Activated T-cell treated with anti-CD3 and anti-CD28 coated beads for 4 hours (primary cell): Measurements from ENCODE around the gene KRT81.
"Not testable (repeated sequence)": the region's sequence is repeated elsewhere in the genome, so short reads cannot be mapped to it uniquely, and the experiment has no call there.

Experiments
- DNase-seq: peaks from one replicate; pipeline ENCODE4 v3.0.0-alpha.2; 2020

KRT81 gene

DNA sequence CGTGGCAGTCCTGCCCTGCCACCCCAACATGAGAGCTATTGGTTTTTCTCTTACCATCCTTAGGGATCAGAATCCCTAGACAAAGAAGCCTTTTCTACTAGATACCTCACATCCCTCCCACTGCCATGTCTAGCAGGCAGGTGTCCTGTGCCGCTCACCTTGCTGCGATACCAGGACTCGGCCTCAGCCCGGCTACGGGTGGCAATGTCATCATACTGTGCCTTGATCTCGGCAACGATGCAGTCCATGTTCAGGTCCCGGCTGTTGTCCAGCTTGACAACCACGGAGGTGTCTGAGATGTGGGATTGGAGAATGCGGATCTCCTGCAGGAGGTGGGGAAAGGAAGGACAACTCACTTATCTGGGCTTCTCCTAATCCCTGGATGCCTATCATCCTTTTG is 25.4 kb upstream of the KRT81 start:
- no peak for DNase-seq

- DNase-seq: no peak
These were observed 25.0 kb upstream of the KRT81 start for GRCh38 chr12:52316290-52316689.

DNA sequence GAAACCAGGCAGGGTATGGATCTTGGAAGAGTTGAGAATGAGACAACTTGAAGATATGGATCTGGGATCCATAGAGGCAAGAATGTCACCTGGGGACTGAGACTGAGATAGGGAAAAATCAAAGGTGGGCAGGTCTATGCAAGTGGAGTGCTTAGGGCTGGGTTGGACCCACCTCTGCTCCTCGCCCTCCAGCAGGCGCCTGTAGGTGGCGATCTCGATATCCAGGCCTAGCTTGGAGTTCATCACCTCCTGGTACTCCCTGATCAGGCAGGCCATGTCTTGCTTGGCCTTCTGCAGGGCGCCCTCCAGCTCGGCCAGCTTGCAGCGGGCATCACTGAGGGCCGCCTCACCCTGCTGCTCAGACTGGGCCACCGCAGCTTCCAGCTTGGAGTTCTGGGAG is 24.4 kb upstream of the KRT81 start:
- not testable (repeated sequence) for DNase-seq

GRCh38 chr12:52314511-52314910 is 23.2 kb upstream of the KRT81 start:
- no peak for DNase-seq

DNA sequence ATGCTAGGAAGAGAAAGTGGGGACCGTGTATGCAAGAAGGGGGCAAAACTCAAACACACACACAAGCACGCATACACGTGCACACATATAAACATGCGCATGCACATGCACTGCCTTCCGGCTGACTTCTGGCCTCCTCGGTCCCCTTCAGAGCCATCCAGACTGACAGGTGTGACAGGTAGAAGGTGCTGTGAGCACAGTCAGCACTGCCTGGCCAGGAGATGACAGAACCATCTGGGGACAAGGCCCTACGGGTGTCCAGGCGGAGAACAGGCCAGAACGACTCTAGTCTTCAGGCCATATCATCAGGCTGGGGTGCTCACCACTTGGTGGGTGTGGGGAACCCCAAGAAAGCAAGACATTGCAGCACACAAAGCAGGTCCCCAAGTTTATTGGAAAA is 22.6 kb upstream of the KRT81 start:
- no peak for DNase-seq

DNA sequence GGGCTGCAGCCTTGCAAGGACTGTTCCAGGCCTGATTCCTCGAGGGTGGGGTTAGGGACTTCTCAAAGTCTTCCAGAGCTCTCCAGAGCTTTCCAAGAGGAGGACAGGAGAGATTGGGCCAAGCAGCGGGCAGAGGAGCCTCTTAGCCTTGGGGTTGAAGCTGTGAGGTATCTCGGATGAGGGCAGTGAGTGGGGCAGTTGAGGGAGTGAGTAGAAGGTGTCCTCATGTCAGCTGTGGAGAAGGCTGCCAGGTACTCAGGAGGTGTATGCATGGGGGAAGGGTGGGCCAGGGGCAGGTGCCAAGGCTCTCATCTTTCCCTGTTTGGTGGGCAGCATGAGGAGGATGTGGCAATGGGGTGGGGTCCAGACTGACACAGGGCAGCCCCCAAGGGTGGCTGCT is 22.1 kb upstream of the KRT81 start:
- no peak for DNase-seq

DNA sequence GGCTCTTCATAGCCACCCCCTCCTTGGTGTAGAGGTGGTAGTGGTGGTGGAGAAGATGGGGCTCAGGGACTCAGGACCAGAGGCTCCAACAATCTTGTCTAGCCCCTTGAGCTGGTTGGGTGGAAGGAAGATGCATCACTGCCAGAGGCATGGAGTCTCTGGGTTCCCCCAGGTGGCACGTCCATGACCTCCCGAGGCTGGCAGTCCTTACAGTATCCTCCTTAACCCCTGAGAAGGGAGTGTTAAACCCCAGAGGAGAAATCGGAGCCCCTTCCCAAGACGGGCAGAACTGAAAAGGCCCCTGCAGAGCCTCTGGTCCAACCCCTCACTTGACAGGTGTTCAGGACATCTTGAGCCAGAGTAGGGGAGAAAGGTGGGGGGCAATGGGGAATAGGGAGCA is 20.8 kb upstream of the KRT81 start:
- no peak for DNase-seq

GRCh38 chr12:52311285-52311648 is 19.9 kb upstream of the KRT81 start:
- no peak for DNase-seq

GRCh38 chr12:52310622-52311284 is 19.4 kb upstream of the KRT81 start:
- no peak for DNase-seq

DNA sequence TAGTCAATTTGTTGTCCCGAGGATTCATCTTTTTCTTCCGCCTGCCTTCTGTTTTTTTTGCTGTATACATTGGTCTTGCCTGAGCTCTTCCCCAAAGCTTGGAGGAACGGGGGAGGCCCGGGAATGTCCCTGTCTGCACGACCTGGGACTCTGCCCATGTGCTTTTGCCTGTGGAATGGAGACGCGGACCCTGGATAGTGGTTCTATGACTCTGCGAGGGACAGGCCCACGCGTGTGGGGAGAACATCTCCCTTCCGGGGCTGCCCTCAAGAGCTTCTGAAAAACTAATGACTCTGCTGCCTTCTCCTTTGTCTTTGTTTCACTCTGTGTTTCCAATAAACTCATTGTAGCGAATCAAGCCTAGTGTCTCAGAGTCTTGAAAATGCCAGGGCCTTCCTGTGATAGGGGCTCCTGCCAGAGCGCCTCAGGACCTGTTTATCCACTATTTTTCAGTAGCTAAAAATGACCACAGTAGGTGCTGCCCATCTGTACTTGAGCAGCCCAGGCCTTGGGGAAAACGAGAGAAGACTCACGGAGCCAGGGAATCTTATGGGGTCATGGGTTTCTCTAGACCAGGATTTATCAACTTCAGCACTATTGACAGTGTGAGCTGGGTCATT is 17.6 kb upstream of the KRT81 start:
- no peak for DNase-seq

GRCh38 chr12:52307836-52308805 is 16.8 kb upstream of the KRT81 start:
- DNase-seq: no peak

DNA sequence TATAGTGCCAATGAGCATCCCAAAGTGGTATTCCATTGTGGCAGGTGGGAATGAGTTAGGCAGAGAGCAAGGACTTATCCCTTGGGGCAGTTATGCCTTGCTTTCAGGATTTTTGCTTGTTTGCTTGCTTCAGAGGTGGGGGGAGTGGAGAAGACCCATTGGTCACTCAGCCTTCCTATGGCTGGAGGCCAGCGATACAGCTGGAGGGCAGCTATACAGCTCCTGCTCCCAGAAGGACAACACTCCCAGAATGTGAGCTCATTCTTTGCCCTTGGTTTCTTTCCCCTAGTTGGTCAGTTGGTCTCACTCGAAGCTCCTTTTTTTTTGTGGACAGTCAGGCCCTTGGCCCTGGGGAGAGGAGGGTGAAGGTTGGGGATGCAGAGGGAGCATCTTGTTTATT is 15.4 kb upstream of the KRT81 start:
- DNase-seq: no peak

- DNase-seq: no peak
These were observed 14.8 kb upstream of the KRT81 start for GRCh38 chr12:52305921-52306705.

- DNase-seq: not testable (repeated sequence)
These were observed 13.6 kb upstream of the KRT81 start for GRCh38 chr12:52304941-52305411.

GRCh38 chr12:52302242-52302914 is 11.0 kb upstream of the KRT81 start:
- not testable (repeated sequence) for DNase-seq

DNA sequence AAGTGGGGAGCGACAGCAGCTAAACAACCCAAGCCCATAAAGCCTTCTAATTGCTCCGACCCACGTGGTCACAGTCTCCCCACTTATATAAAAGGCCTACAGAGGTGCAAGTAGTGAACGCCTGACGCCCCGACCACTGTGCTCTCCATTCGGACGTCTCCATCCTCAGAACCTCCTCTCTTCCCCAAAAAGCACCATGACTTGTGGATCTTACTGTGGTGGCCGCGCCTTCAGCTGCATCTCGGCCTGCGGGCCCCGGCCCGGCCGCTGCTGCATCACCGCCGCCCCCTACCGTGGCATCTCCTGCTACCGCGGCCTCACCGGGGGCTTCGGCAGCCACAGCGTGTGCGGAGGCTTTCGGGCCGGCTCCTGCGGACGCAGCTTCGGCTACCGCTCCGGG is 10.4 kb upstream of the KRT81 start:
- DNase-seq: not testable (repeated sequence)

GRCh38 chr12:52300796-52301691 is 9.7 kb upstream of the KRT81 start:
- DNase-seq: no peak

DNA sequence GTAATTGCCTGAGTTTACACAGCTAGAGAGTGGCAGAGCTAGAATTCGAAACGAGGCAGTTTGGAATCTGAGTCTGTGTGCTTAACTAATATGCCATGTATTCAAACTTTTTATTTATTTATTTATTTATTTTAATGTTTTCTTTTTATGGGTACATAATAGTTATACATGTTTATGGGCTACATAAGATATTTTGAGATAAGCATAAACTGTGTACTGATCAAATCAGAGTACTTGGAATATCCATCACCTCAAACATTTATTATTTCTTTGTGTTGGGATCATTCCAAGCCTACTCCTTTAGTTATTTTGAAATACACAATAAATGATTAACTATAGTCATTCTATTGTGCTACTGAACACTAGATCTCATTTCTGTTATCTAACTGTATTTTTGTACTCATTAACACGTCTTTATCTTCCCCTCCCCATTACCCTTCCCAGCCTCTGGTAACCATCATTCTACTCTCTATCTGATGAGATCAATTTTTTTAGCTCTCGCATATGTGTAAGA is 7.4 kb upstream of the KRT81 start:
- DNase-seq: no peak

- DNase-seq: no peak
These were observed 5.4 kb upstream of the KRT81 start for GRCh38 chr12:52296572-52297215.

DNA sequence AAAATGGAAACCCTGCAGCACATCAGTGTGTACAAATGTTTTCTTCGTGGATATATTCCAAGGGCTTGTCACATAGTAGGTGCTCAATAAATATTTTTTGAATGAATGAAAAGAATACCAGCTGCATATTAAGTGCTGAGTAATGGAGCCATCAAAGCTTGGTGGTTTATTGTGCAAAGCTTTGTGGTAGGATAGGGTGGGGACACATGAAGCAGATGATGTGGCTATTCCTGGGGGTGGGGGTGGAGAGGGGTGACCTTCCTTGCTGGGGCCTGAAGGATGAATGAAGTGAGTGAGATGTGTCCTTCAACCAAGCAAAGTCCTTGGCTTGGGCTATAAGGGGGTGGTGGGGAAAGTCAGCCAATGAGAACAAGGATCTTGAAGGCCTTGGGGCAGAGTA is 4.3 kb upstream of the KRT81 start:
- DNase-seq: no peak
